IPS-15b (cell line): ENCODE measurements around the gene INF2.
A peak's percentile ranks its signal among the peaks of the same experiment; 100 is the strongest.

ENCODE experiments used
- H3K27me3 ChIP-seq: one replicate; pipeline ENCODE4 v1.6.1; 2013; ENCODE audit warnings: low read length; ENCODE audit not compliant: control insufficient read depth, insufficient read depth
- H3K36me3 ChIP-seq: one replicate; pipeline ENCODE4 v1.6.1; 2013; ENCODE audit warnings: low read length; ENCODE audit not compliant: control insufficient read depth, insufficient read depth
- H3K4me1 ChIP-seq: one replicate; pipeline ENCODE4 v1.6.1; 2013; ENCODE audit warnings: mild to moderate bottlenecking, low read length; ENCODE audit not compliant: control insufficient read depth, insufficient read depth
- H3K4me3 ChIP-seq: one replicate; pipeline ENCODE4 v1.5.1; 2013; ENCODE audit warnings: low read depth, low read length
- H3K9ac ChIP-seq: one replicate; pipeline ENCODE4 v1.6.1; 2013; ENCODE audit warnings: low read depth, mild to moderate bottlenecking, low read length
- H3K9me3 ChIP-seq: one replicate; pipeline ENCODE4 v1.6.1; 2013; ENCODE audit warnings: mild to moderate bottlenecking, low read length; ENCODE audit not compliant: control insufficient read depth, insufficient read depth

INF2 gene

GRCh38 chr14:104680056-104680805 is 9.2 kb upstream of the INF2 start:
- no peak overlapping the region for H3K9ac ChIP-seq
- H3K9me3 ChIP-seq: no peaks in the 10 kb centered on the region
- no peaks in the 10 kb centered on the region for H3K36me3 ChIP-seq
- H3K4me3 ChIP-seq: no peak overlapping the region
- H3K27me3 ChIP-seq: peaks cover 3% of the 10 kb centered on the region
- peaks cover 19% of the 10 kb centered on the region for H3K4me1 ChIP-seq

- H3K9me3 ChIP-seq: no peaks in the 10 kb centered on the region
- H3K4me3 ChIP-seq: peak overlapping the region; percentile 50
- no peaks in the 10 kb centered on the region for H3K27me3 ChIP-seq
- H3K4me1 ChIP-seq: peaks cover 19% of the 10 kb centered on the region
- no peaks in the 10 kb centered on the region for H3K36me3 ChIP-seq
- H3K9ac ChIP-seq: peak overlapping the region; percentile 54
Measured at GRCh38 chr14:104680806-104681688, 8.4 kb upstream of the INF2 start.

- no peaks in the 10 kb centered on the region for H3K9me3 ChIP-seq
- no peaks in the 10 kb centered on the region for H3K36me3 ChIP-seq
- no peaks in the 10 kb centered on the region for H3K27me3 ChIP-seq
- peak overlapping the region; percentile 54 for H3K9ac ChIP-seq
- H3K4me3 ChIP-seq: peak overlapping the region; percentile 50
- peaks cover 19% of the 10 kb centered on the region for H3K4me1 ChIP-seq
Measured at GRCh38 chr14:104681689-104682074, 7.7 kb upstream of the INF2 start.

GRCh38 chr14:104682107-104682593 is 7.3 kb upstream of the INF2 start:
- H3K4me1 ChIP-seq: peaks cover 19% of the 10 kb centered on the region
- peak overlapping the region; percentile 50 for H3K4me3 ChIP-seq
- no peaks in the 10 kb centered on the region for H3K36me3 ChIP-seq
- no peaks in the 10 kb centered on the region for H3K9me3 ChIP-seq
- H3K27me3 ChIP-seq: no peaks in the 10 kb centered on the region
- peak overlapping the region; percentile 37 for H3K9ac ChIP-seq

- H3K4me1 ChIP-seq: peaks cover 19% of the 10 kb centered on the region
- no peaks in the 10 kb centered on the region for H3K9me3 ChIP-seq
- no peak overlapping the region for H3K4me3 ChIP-seq
- no peak overlapping the region for H3K9ac ChIP-seq
- no peaks in the 10 kb centered on the region for H3K27me3 ChIP-seq
- no peaks in the 10 kb centered on the region for H3K36me3 ChIP-seq
Measured at GRCh38 chr14:104683653-104684448, 5.6 kb upstream of the INF2 start.

GRCh38 chr14:104684449-104684821 is 5.0 kb upstream of the INF2 start:
- H3K9me3 ChIP-seq: no peaks in the 10 kb centered on the region
- H3K36me3 ChIP-seq: no peaks in the 10 kb centered on the region
- H3K4me3 ChIP-seq: no peak overlapping the region
- no peak overlapping the region for H3K9ac ChIP-seq
- no peaks in the 10 kb centered on the region for H3K27me3 ChIP-seq
- peaks cover 19% of the 10 kb centered on the region for H3K4me1 ChIP-seq

GRCh38 chr14:104685216-104685997 is 4.0 kb upstream of the INF2 start:
- peaks cover 19% of the 10 kb centered on the region for H3K4me1 ChIP-seq

GRCh38 chr14:104685998-104686610 is 3.3 kb upstream of the INF2 start:
- peaks cover 4% of the 10 kb centered on the region for H3K36me3 ChIP-seq
- no peaks in the 10 kb centered on the region for H3K27me3 ChIP-seq
- H3K9me3 ChIP-seq: no peaks in the 10 kb centered on the region
- H3K9ac ChIP-seq: no peak overlapping the region
- no peak overlapping the region for H3K4me3 ChIP-seq
- H3K4me1 ChIP-seq: peaks cover 16% of the 10 kb centered on the region

More at GRCh38 chr14:104685216-104685997, 4.0 kb upstream of the INF2 start:
- Histone ChIP-seq H3K9ac (no peak overlapping the region), H3K36me3 (no peaks in the 10 kb centered on the region), H3K9me3 (no peaks in the 10 kb centered on the region), H3K4me3 (no peak overlapping the region), H3K27me3 (no peaks in the 10 kb centered on the region)

GRCh38 chr14:104686624-104687517 is 2.5 kb upstream of the INF2 start:
- Histone ChIP-seq H3K27me3 (no peaks in the 10 kb centered on the region), H3K36me3 (peaks cover 10% of the 10 kb centered on the region), H3K4me1 (peaks cover 16% of the 10 kb centered on the region), H3K4me3 (no peak overlapping the region), H3K9ac (no peak overlapping the region), H3K9me3 (no peaks in the 10 kb centered on the region)
